Measurements from ENCODE around the gene POU2AF1. TPM values are rescaled to one million over a fixed set of nuclear protein-coding genes. Genes with fewer than 3 reads are reported as not detected.

The POU2AF1 gene
- total RNA-seq, 2 experiments from 2014 or later = 0.52 to 0.78 TPM

- TF ChIP-seq CTCF (IDR thresholded peaks at IDR 0.05) = no peak
- Mint-ChIP-seq H3K27ac (no peak overlapping the region), H3K36me3 (ENCODE audit: low read depth) (no peaks in the 10 kb centered on the region), H3K4me1 (ENCODE audit: low read depth) (no peaks in the 10 kb centered on the region), H3K27me3 (no peaks in the 10 kb centered on the region), H3K4me3 (no peak overlapping the region), H3K9me3 (no peaks in the 10 kb centered on the region)
- Histone ChIP-seq H3K36me3 (ENCODE audit: insufficient read depth, low read length) (no peaks in the 10 kb centered on the region), H3K27me3 (ENCODE audit: control insufficient read depth in 1 of 2, insufficient read depth in 2 of 2, low read length in 2 of 2) (no peaks in the 10 kb centered on the region), H3K9me3 (ENCODE audit: control insufficient read depth in 1 of 2, insufficient read depth in 1 of 2, low read length in 2 of 2) (no peaks in the 10 kb centered on the region), H3K4me3 (ENCODE audit: low read length) (no peak overlapping the region), H3K27ac (ENCODE audit: low read depth in 1 of 2, low read length in 2 of 2) (no peak overlapping the region), H3K4me1 (ENCODE audit: insufficient read depth, low read length) (no peaks in the 10 kb centered on the region)
- ATAC-seq (ENCODE audit: poor library complexity) (no peak), DNase-seq (no peak)
- intact Hi-C loops (cut with DNase I, micrococcal nuclease) = no loop called here
- ChIA-PET CTCF (no interaction called here), POLR2A (no interaction called here)
Observed at GRCh38 chr11:111386611-111387150, 7.6 kb upstream of the POU2AF1 start.

GRCh38 chr11:111384494-111384893 lies 5.4 kb upstream of the POU2AF1 start:
- no peak for TF ChIP-seq CTCF (IDR thresholded peaks at IDR 0.05)
- H3K36me3 ChIP-seq (ENCODE audit: insufficient read depth, low read length) = no peaks in the 10 kb centered on the region
- DNase-seq (no peak), ATAC-seq (ENCODE audit: poor library complexity) (no peak)
- H3K27ac ChIP-seq (ENCODE audit: low read depth in 1 of 2, low read length in 2 of 2) = no peak overlapping the region
- no peaks in the 10 kb centered on the region for H3K9me3 ChIP-seq (ENCODE audit: control insufficient read depth in 1 of 2, insufficient read depth in 1 of 2, low read length in 2 of 2)
- ChIA-PET POLR2A (no interaction called here), CTCF (interaction anchor here (2.6 kb wide), 1 partner anchor 11 kb away, joined by 9 read pairs; no protein-coding TSS in a partner anchor)
- Mint-ChIP-seq H3K4me3 (no peak overlapping the region), H3K4me1 (ENCODE audit: low read depth) (peaks cover 16% of the 10 kb centered on the region), H3K36me3 (ENCODE audit: low read depth) (no peaks in the 10 kb centered on the region), H3K9me3 (no peaks in the 10 kb centered on the region), H3K27me3 (no peaks in the 10 kb centered on the region), H3K27ac (no peak overlapping the region)
- intact Hi-C loops (cut with DNase I, micrococcal nuclease) = no loop called here
- H3K4me1 ChIP-seq (ENCODE audit: insufficient read depth, low read length) = peaks cover 8% of the 10 kb centered on the region
- H3K4me3 ChIP-seq (ENCODE audit: low read length) = no peak overlapping the region
- no peaks in the 10 kb centered on the region for H3K27me3 ChIP-seq (ENCODE audit: control insufficient read depth in 1 of 2, insufficient read depth in 2 of 2, low read length in 2 of 2)

- no peaks in the 10 kb centered on the region for H3K27me3 Mint-ChIP-seq
- no peaks in the 10 kb centered on the region for H3K9me3 Mint-ChIP-seq
- H3K4me1 Mint-ChIP-seq (ENCODE audit: low read depth) = peaks cover 34% of the 10 kb centered on the region
- ChIA-PET POLR2A (no interaction called here), CTCF (no interaction called here)
- Histone ChIP-seq H3K4me3 (ENCODE audit: low read length) (no peak overlapping the region), H3K4me1 (ENCODE audit: insufficient read depth, low read length) (peaks cover 20% of the 10 kb centered on the region), H3K27me3 (ENCODE audit: control insufficient read depth in 1 of 2, insufficient read depth in 2 of 2, low read length in 2 of 2) (no peaks in the 10 kb centered on the region), H3K36me3 (ENCODE audit: insufficient read depth, low read length) (no peaks in the 10 kb centered on the region), H3K9me3 (ENCODE audit: control insufficient read depth in 1 of 2, insufficient read depth in 1 of 2, low read length in 2 of 2) (no peaks in the 10 kb centered on the region), H3K27ac (ENCODE audit: low read depth in 1 of 2, low read length in 2 of 2) (no peak overlapping the region)
- H3K4me3 Mint-ChIP-seq = no peak overlapping the region
- no peak for TF ChIP-seq CTCF (IDR thresholded peaks at IDR 0.05)
- intact Hi-C loops (cut with DNase I, micrococcal nuclease) = no loop called here
- H3K27ac Mint-ChIP-seq = no peak overlapping the region
- H3K36me3 Mint-ChIP-seq (ENCODE audit: low read depth) = no peaks in the 10 kb centered on the region
- DNase-seq (no peak), ATAC-seq (ENCODE audit: poor library complexity) (no peak)
Observed at GRCh38 chr11:111382451-111382850, 3.4 kb upstream of the POU2AF1 start.
